ENCODE measurements around the gene ESPN.
"Not testable (repeated sequence)": the region's sequence is repeated elsewhere in the genome, so short reads cannot be mapped to it uniquely, and the experiment has no call there.

Gene ESPN

DNA sequence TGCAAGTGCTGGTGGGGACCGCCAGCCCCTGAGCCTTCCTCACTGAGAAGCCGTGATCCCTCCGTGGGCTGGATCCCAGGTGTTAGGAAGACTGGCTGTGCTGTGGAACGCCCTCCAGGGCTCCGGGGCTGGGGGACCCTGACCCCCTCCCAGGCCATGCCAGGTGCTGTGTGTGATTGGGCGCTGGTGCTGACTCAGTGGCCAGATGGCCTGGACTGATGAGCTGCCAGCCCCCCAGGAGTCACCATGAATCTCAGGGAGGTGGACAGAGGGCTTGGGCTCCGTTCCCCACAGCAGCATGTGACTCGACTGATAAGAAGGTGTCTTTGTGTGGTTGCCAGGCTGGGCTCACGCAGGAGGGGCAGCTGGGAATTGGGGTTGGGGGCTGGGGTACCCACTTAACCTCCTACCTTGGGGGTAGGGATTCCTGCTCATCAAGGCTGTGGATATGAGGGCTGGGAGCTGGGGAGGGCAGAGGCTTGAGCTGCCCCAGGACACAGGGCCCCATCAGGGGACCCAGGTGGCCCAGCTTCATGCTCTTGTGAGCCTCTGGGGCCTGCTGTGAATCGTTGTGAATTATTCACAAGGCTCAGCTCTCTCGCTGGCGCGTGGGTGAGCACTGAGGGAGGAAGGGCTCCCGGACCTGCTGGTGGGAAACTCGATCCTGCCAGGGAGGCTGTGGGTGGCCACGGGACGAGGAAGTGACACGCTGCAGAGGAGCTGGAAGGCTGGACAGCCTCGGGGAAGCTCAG lies 5.3 kb downstream of the ESPN start:
- DNase-seq: not testable (repeated sequence)

GRCh38 chr1:6431645-6432579 lies 7.3 kb downstream of the ESPN start:
- DNase-seq: not testable (repeated sequence)

GRCh38 chr1:6434186-6434585 lies 9.6 kb downstream of the ESPN start:
- DNase-seq: no peak

GRCh38 chr1:6435129-6435528 lies 10.6 kb downstream of the ESPN start:
- DNase-seq: no peak

GRCh38 chr1:6435547-6435946 lies 11.0 kb downstream of the ESPN start:
- DNase-seq: no peak

GRCh38 chr1:6436277-6436676 lies 11.7 kb downstream of the ESPN start:
- DNase-seq: not testable (repeated sequence)

- peak; percentile 79 for DNase-seq
These were observed 12.6 kb downstream of the ESPN start for GRCh38 chr1:6437012-6437700.

DNA sequence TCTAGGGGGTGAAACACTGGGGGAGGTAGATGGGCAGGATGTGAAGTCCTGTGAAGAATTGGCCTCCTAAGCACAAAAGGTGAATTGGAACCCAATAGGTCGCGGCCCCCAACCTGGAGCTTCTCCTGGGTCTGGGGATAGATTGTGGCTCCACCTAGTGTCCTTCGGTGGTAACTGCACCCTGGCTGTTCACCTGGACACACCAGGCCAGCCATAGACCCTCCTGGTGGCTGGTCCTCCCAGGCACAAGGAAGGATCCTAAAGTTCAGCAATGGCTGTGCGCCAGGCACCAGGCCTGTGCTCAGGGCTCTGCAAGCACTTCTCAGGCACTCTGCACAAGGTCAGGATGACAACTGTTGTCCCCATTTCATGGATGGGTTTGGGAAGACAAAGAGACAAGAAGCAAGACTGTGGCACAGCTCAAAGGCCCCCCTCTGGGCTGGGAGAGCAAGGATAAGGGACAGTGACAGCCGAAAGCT lies 13.5 kb downstream of the ESPN start:
- peak; percentile 70 for DNase-seq

DNA sequence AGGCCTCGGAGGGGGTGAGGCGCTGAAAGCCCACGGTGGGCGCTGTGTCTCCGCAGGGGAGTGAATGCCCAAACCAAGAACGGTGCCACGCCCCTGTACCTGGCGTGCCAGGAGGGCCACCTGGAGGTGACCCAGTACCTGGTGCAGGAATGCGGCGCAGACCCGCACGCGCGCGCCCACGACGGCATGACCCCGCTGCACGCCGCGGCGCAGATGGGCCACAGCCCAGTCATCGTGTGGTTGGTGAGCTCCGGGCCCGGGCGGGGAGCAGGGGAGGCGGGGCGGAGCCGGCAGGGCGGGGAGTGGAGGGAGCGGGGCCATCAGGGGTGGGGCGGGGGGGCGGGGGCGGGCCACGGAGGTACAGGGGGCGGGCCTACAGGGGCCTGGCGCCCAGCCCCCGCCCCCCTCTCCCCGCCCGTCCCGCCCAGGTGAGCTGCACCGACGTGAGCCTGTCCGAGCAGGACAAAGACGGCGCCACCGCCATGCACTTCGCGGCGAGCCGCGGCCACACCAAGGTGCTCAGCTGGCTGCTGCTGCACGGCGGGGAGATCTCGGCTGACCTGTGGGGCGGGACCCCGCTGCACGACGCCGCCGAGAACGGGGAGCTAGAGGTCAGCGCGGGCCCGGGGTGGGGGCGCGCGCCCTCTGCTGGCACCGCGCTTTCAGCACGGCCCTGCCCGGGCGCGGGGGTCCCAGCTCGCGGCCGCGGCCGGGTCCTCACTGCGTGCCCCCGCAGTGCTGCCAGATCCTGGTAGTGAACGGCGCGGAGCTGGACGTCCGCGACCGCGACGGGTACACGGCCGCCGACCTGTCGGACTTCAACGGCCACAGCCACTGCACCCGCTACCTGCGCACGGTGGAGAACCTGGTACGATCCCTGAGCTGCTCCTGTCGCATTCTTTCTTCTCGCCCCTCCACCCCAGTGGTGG lies 15.9 kb downstream of the ESPN start:
- peak; percentile 56 for DNase-seq

DNA sequence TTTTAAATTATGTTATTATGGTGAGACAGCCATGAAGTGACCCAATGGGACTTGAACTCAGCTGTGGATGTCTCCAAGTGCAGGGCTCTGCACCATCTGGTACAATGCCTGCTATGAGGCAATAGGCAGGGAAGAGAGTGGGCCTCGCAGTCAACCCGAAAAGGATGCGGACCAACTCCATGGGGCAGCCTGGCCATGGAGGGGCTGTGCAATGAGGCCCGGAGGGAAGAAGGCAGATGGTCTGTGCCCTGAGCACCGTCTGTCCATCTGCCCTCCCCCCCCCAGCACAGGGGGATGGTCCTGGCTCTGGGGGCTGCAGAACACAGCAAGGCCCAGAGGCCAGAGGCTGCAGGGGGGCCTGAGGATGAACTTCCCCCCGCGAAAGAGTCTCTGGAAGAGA lies 17.0 kb downstream of the ESPN start:
- DNase-seq: no peak

DNA sequence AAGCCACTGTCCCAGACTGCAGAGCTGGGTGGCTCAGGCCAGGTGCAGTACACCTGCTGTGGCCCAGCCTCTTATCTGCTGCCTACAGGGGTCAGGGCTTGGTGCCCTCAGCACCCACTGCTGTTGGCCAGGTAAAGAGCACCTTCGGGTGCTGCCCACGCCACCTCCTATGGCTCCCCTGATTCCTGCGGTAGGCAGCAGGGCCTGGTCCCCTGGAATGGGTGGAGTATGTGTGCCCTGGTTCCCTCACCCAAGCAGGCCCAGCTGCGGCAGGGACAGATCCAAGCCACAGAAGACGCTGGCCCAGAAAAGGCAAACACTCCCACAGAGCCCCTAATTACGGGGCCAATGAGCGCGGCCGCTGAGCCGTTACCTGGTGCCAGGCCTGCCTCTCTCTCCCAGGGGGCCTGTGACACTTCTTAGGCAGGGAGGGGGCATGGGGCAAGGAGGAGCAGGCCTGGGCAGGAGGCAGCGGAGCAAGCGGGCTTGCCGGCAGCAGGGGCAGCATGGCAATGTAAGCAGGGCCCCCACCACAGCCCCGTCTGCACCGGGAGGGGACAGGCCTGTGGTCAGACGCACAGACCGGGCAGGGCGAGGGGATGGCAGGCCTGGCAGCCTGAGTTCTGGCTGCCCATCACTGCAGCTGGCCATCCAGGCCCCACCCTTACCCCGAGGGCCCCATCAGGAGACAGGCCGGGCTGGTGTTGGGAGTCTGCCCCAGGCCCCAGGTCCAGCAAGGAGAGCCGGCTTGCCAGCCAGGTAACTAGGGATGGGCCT lies 19.0 kb downstream of the ESPN start:
- DNase-seq: no peak

DNA sequence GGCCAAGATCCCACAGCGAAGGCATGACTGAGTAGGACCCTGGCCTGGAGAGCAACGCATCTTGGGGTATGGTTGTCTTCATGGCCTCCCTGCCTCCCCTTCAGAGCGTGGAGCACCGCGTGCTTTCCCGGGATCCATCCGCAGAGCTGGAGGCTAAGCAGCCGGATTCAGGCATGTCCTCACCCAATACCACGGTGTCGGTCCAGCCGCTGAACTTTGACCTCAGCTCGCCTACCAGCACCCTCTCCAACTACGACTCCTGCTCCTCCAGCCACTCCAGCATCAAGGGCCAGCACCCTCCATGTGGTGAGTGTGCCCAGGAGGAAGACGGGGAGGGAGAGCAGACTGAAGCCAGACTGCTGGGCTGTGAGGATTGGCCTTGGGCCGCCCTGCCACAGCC lies 19.8 kb downstream of the ESPN start:
- DNase-seq: no peak

- no peak for DNase-seq
These were observed 20.6 kb downstream of the ESPN start for GRCh38 chr1:6445062-6445763.

DNA sequence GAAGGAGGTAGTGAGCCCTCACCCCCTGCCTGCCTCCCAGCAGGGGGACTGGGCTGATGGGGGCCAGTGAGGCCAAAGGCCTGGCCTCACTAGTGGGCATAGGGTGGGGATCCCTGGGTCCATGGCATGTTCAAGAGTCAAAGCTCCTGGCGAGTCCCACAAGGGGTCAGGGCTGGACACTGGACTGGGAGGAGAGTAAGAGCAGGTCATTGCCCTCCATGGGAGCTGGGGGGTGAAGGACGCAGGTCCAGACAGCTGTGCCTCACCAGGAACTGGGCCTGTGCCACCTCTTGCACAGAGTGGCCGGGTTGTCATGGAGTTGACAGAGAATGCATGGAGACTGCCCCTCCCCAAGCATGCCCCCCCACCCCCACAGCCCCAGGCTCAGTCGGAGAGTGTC lies 21.4 kb downstream of the ESPN start:
- DNase-seq: not testable (repeated sequence)

GRCh38 chr1:6446665-6447015 lies 22.1 kb downstream of the ESPN start:
- DNase-seq: no peak

DNA sequence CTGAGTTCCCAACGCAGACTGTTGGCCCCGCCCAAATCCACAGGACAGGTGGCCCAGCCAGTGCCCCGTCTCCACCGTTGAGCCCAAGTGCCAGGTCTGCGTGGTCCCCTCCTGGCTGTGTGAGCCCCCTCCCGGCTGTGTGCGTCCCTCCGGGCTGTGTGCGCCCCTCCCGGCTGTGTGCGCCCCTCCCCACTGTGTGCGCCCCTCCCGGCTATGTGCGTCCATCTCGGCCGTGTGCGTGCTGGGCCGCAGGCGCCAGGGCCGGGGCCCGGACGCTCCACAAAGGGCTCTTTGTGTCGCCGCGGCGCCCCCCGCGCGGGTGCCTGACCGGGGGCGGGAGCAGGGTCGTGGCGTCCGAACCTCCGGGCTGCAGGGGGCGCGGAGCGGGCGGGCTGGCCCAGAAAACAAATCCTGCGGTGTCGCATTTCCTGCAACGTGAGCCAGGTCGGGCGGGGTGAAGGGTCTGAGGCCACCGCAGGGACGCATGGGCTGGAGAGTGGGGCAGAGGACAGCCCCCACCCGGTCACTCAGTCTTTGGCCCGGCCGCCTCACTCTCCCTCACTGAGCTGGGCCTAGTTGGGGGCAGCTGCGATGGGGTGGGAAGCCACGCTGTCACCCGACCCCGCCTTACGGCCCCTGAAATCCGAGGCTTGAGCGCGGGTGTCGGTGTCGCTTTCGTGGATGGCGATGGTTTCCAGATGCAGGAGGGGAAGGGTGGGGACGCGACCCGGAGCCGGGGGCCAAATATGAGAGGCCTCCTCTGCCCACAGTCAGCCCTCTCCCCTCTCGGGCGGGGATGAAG lies 22.6 kb downstream of the ESPN start:
- DNase-seq: peak; percentile 41

- peak; percentile 96 for DNase-seq
These were observed 23.5 kb downstream of the ESPN start for GRCh38 chr1:6447818-6448748.

DNA sequence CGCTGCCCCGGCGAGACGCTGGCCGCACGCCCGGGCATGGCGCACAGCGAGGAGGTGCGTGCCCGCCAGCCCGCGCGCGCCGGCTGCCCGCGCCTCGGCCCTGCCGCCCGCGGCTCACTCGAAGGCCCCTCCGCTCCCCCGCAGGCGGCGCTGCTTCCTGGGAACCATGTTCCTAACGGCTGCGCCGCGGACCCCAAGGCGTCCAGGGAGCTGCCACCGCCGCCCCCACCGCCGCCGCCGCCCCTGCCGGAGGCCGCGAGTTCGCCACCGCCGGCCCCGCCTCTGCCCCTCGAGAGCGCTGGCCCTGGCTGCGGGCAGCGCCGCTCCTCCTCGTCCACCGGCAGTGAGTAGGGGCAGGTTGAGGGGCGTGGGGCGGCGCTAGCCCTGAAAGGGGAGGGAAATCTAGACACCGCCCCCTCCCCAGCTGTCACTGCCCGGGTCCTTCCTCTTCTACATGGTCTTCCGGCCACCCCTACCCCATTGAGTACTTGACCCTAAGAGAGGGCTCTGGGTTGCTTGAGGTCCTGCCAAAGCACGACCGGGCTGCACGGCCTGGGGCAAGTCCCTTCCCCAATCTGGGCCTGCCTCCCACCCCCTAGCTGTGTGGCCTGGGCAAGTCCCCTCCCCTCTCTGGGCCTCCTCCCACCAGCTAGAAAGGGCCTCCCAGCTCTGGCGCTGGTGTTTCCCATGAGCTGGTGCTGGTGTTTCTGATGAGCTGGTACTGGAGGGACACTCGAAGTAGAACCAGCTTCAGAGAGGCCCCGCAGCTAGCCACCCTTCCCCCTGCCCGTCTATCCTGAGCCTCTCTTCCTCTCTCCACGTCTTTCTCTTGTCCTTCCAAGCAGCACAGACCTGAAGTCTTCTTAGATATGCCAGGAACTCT lies 24.4 kb downstream of the ESPN start:
- DNase-seq: peak; percentile 59

All from NCI-H1105 (cell line).